IMR-90 (cell line): ENCODE measurements around the gene AKAP7. TPM values are rescaled to one million over a fixed set of nuclear protein-coding genes. Genes with fewer than 3 reads are reported as not detected.

Experiments used
- ATAC-seq: fragments of 200-7000 bp; cut with Tn5 transposase; 2 replicates; pipeline ENCODE4 v1.9.1; 2020; ENCODE audit warnings: low read depth, mild to moderate bottlenecking, moderate library complexity
- BruUV-seq: library from RNA; stranded (reverse); fragments of 400-500 nt; replicated peaks from 2 replicates; lab custom pipeline; 2021; lab: Mats Ljungman, UMichigan
- CTCF ChIA-PET: fragments of 300-600 bp; formaldehyde crosslinking; extraction: SDS; loops from one replicate; lab custom pipeline; 2021; ENCODE audit warnings: antibody characterized with exemption; lab: Yijun Ruan, JAX
- POLR2A ChIA-PET: fragments of 300-600 bp; sonication (Branson Sonifier 250); formaldehyde crosslinking; loops from one replicate; lab custom pipeline; 2022; ENCODE audit warnings: antibody characterized with exemption; ENCODE audit not compliant: unreplicated experiment; lab: Charles Lee
- DNase-seq: peaks from one replicate; pipeline ENCODE4 v3.0.0; 2013
- H2AFZ ChIP-seq: replicated peaks from 2 replicates; pipeline ENCODE3; 2013; ENCODE audit warnings: low read length, mild to moderate bottlenecking; ENCODE audit not compliant: poor library complexity
- H2AK5ac ChIP-seq: 2 replicates; pipeline ENCODE4 v1.6.1; 2013; ENCODE audit warnings: low read depth, low read length, inconsistent platforms
- H2AK9ac ChIP-seq: replicated peaks from 2 replicates; pipeline ENCODE3; 2013; ENCODE audit warnings: mild to moderate bottlenecking, low read depth, low read length, moderate library complexity; ENCODE audit not compliant: poor library complexity
- H2BK120ac ChIP-seq: 2 replicates; pipeline ENCODE4 v1.6.1; 2013; ENCODE audit warnings: low read depth, low read length, inconsistent platforms
- H2BK15ac ChIP-seq: 3 replicates; pipeline ENCODE4 v1.6.1; 2013; ENCODE audit warnings: low read depth, low read length, inconsistent platforms
- H2BK20ac ChIP-seq: 2 replicates; pipeline ENCODE4 v1.6.1; 2013; ENCODE audit warnings: low read depth, mild to moderate bottlenecking, inconsistent platforms, low read length, moderate library complexity
- H2BK5ac ChIP-seq: 2 replicates; pipeline ENCODE4 v1.6.1; 2013; ENCODE audit warnings: mild to moderate bottlenecking, low read depth, low read length, inconsistent platforms; ENCODE audit not compliant: poor library complexity, severe bottlenecking
- H3K14ac ChIP-seq: replicated peaks from 2 replicates; pipeline ENCODE4 v1.6.1; 2013; ENCODE audit warnings: low read depth, low read length, inconsistent platforms
- H3K18ac ChIP-seq: 2 replicates; pipeline ENCODE4 v1.6.1; 2013; ENCODE audit warnings: low read depth, low read length, control low read depth
- H3K23ac ChIP-seq: 2 replicates; pipeline ENCODE4 v1.6.1; 2013; ENCODE audit warnings: low read depth, low read length, inconsistent platforms
- H3K27ac ChIP-seq: 2 replicates; pipeline ENCODE4 v1.5.1; 2013; ENCODE audit warnings: mild to moderate bottlenecking, control low read depth, low read length; ENCODE audit not compliant: insufficient read depth
- H3K27me3 ChIP-seq: 2 replicates; pipeline ENCODE4 v1.6.1; 2013; ENCODE audit warnings: low read length; ENCODE audit not compliant: control insufficient read depth, insufficient read depth
- H3K36me3 ChIP-seq: 2 replicates; pipeline ENCODE4 v1.6.1; 2013; ENCODE audit warnings: low read length, mixed read lengths; ENCODE audit not compliant: control insufficient read depth, insufficient read depth
- H3K4ac ChIP-seq: 2 replicates; pipeline ENCODE4 v1.6.1; 2013; ENCODE audit warnings: low read depth, low read length, inconsistent platforms
- H3K4me1 ChIP-seq: 2 replicates; pipeline ENCODE4 v1.6.1; 2013; ENCODE audit warnings: low read length, mixed read lengths; ENCODE audit not compliant: control insufficient read depth, insufficient read depth
- H3K4me2 ChIP-seq: 2 replicates; pipeline ENCODE4 v1.6.1; 2013; ENCODE audit warnings: low read depth, mild to moderate bottlenecking, control low read depth, low read length, moderate library complexity
- H3K4me3 ChIP-seq: 2 replicates; pipeline ENCODE4 v1.5.1; 2013; ENCODE audit warnings: low read depth, mild to moderate bottlenecking, control low read depth, low read length, moderate library complexity; ENCODE audit not compliant: insufficient read depth
- H3K56ac ChIP-seq: 2 replicates; pipeline ENCODE4 v1.6.1; 2013; ENCODE audit warnings: low read length, inconsistent platforms; ENCODE audit not compliant: insufficient read depth; ENCODE audit errors: extremely low read depth
- H3K79me1 ChIP-seq, 2 experiments: 2 replicates each; pipeline ENCODE4 v1.6.1; 2013; ENCODE audit warnings: low read length in 2 of 2, inconsistent platforms in 1 of 2, low read depth in 1 of 2
- H3K9ac ChIP-seq: 2 replicates; pipeline ENCODE4 v1.6.1; 2013; ENCODE audit warnings: low read depth, low read length, control low read depth
- H3K9me1 ChIP-seq: 2 replicates; pipeline ENCODE4 v1.6.1; 2013; ENCODE audit warnings: low read length, inconsistent platforms; ENCODE audit not compliant: insufficient read depth
- H3K9me3 ChIP-seq: 2 replicates; pipeline ENCODE4 v1.6.1; 2013; ENCODE audit warnings: low read length; ENCODE audit not compliant: control insufficient read depth, insufficient read depth
- H4K20me1 ChIP-seq: 2 replicates; pipeline ENCODE4 v1.6.1; 2013; ENCODE audit warnings: low read length, inconsistent platforms; ENCODE audit not compliant: insufficient read depth
- H4K5ac ChIP-seq: 2 replicates; pipeline ENCODE4 v1.6.1; 2013; ENCODE audit warnings: mild to moderate bottlenecking, low read depth, low read length, control low read depth
- H4K8ac ChIP-seq, 2 experiments: 2 replicates each; pipeline ENCODE4 v1.6.1; 2013; ENCODE audit warnings: low read depth in 2 of 2, low read length in 2 of 2, control low read depth in 1 of 2, inconsistent platforms in 1 of 2
- H4K91ac ChIP-seq: 2 replicates; pipeline ENCODE4 v1.6.1; 2013; ENCODE audit warnings: low read depth, low read length, inconsistent platforms; ENCODE audit not compliant: insufficient read depth
- BHLHE40 ChIP-seq: fragments of 150-350 bp; IDR thresholded peaks from 2 replicates; pipeline ENCODE4 v1.6.1; 2016; ENCODE audit warnings: mild to moderate bottlenecking, low read depth, low read length
- CEBPB ChIP-seq: IDR thresholded peaks from 2 replicates; pipeline ENCODE4 v1.6.1; 2012; ENCODE audit warnings: low read depth, low read length, improper control_type of control experiment
- CTCF ChIP-seq: conservative IDR thresholded peaks from 2 replicates; pipeline ENCODE4 v1.5.1; 2012; ENCODE audit warnings: mild to moderate bottlenecking, low read depth, low read length, improper control_type of control experiment
- RAD21 ChIP-seq: IDR thresholded peaks from 2 replicates; pipeline ENCODE4 v1.6.1; 2012; ENCODE audit warnings: low read length, improper control_type of control experiment
- RFX5 ChIP-seq: IDR thresholded peaks from 2 replicates; pipeline ENCODE4 v1.8.0; 2012; ENCODE audit warnings: low read depth, mild to moderate bottlenecking, low read length, moderate library complexity
- WGBS, 2 experiments: methylation state at CpG; one replicate each; pipeline versions ENCODE4 v1.1.5 to v1.1.7; 2013; ENCODE audit warnings: missing lambda C conversion rate in 2 of 2; ENCODE audit not compliant: insufficient read length in 1 of 2; ENCODE audit errors: extremely low coverage in 2 of 2; 5-methylcytosine and 5-hydroxymethylcytosine counted together
- dilution Hi-C: fragments of 300-500 bp; cut with HindIII; formaldehyde crosslinking; loops from one replicate; pipeline ENCODE4 v1.14.3; 2018; ENCODE audit warnings: low sequenced_read_pairs; ENCODE audit not compliant: unreplicated experiment
- in situ Hi-C: fragments of 300-500 bp; cut with MboI; formaldehyde crosslinking; loops from 3 replicates; pipeline ENCODE4 v1.14.3; 2019; ENCODE audit warnings: low sequenced_read_pairs, inconsistent platforms, mixed read lengths
- intact Hi-C: fragments of 100-400 bp; cut with micrococcal nuclease; formaldehyde crosslinking; loops from 2 replicates; pipeline ENCODE4 v1.10.0; 2022
- polyA plus RNA-seq, 3 experiments: library from polyadenylated mRNA; depleted of rRNA; stranded (reverse); fragments of >200 nt; gene quantifications; 2 replicates each; pipeline ENCODE4 v1.2.3, GENCODE V29; 2012; ENCODE audit warnings: low replicate concordance in 1 of 3
- total RNA-seq: library from RNA; depleted of rRNA; stranded (reverse); fragments of >200 nt; gene quantifications from 2 replicates; pipeline ENCODE4 v1.2.3, GENCODE V29; 2012

AKAP7 gene
- total and polyA plus RNA-seq, 2 of the 4 experiments (the other 2 are of a cell fraction), result 0.54 to 1.1 TPM

- ChIA-PET POLR2A (no interaction called here), CTCF (no interaction called here)
Measured at GRCh38 chr6:131216246-131216645, 81.0 kb downstream of the AKAP7 start.

More at GRCh38 chr6:131216246-131216645, 81.0 kb downstream of the AKAP7 start:
- Histone ChIP-seq H3K14ac (no peak overlapping the region), H4K20me1 (no peaks in the 10 kb centered on the region), H3K18ac (no peak overlapping the region), H3K9me3 (no peaks in the 10 kb centered on the region), H3K56ac (no peak overlapping the region), H3K23ac (no peak overlapping the region), H3K27ac (no peak overlapping the region), H4K91ac (no peak overlapping the region), H3K36me3 (no peaks in the 10 kb centered on the region), H2AFZ (no peak overlapping the region), H3K4ac (no peak overlapping the region), H2BK15ac (no peak overlapping the region), H2BK20ac (no peak overlapping the region), H2BK120ac (no peak overlapping the region), H3K79me1 (no peaks in the 10 kb centered on the region), H3K4me1 (peaks cover 3% of the 10 kb centered on the region; the same call in 1 of the 2 replicates), H2BK5ac (no peak overlapping the region), H3K4me2 (no peak overlapping the region), H2AK9ac (no peak overlapping the region), H3K9ac (no peak overlapping the region), H3K27me3 (no peaks in the 10 kb centered on the region), H3K9me1 (no peaks in the 10 kb centered on the region), H3K4me3 (no peak overlapping the region), H4K5ac (no peak overlapping the region), H4K8ac (no peak overlapping the region), H2AK5ac (no peak overlapping the region)
- intact Hi-C loops, result no loop called here
- DNase-seq, result no peak
- no TSS peak for BruUV-seq
- no peak for ATAC-seq
- in situ Hi-C loops, result no loop called here
- dilution Hi-C loops, result no loop called here
- no CpG with 5 or more reads among the region's 4 CpGs for WGBS, 2 experiments
- TF ChIP-seq BHLHE40 (no peak), RFX5 (no peak), CTCF (no peak), RAD21 (no peak), CEBPB (no peak)
